ENCODE data around the gene AMPH.

GRCh38 chr7:38632411-38632810 lies 1.2 kb upstream of the AMPH start:
- TF ChIP-seq CTCF (IDR thresholded peaks at IDR 0.05) (no peak), POLR2AphosphoS5 (IDR thresholded peaks at IDR 0.05) (no peak)

All from transverse colon (tissue), 4 donors.